ENCODE data around the gene TENM4. TPM values are rescaled to one million over a fixed set of nuclear protein-coding genes. Genes with fewer than 3 reads are reported as not detected.

Gene TENM4
- total and polyA plus RNA-seq, 2 of the 13 experiments (the other 11 are each of a cell fraction or from before 2014, with no cell fraction given) = not detected

GRCh38 chr11:78773077-78773476 lies 667.8 kb downstream of the TENM4 start (continued):
- TF ChIP-seq E2F2 (CRISPR knock-in tag; IDR thresholded peaks at IDR 0.05; ENCODE audit: borderline replicate concordance) = no peak
- TF ChIP-seq ZMYM4 (CRISPR knock-in tag; IDR thresholded peaks at IDR 0.05) = no peak
- no peak for TF ChIP-seq SAP130 (CRISPR knock-in tag; IDR thresholded peaks at IDR 0.05; ENCODE audit: low read depth)

GRCh38 chr11:78772186-78772585 lies 668.6 kb downstream of the TENM4 start:
- intact Hi-C loops (cut with micrococcal nuclease; ENCODE audit: unreplicated experiment) (no loop called here), in situ Hi-C loops (cut with HindIII; ENCODE audit: extremely low pct_ligation_motif_present, low pct_unique_long_range_greater_than_20kb) (no loop called here)
- BruUV-seq (replicated peaks) = no TSS peak
- DNase-seq (ENCODE audit: low spot score) (no peak), FAIRE-seq (no peak), ATAC-seq (no peak)
- Histone ChIP-seq H3K36me3 (replicated peaks in 1 of 2; ENCODE audit: control insufficient read depth in 1 of 2, insufficient read depth in 2 of 2, low read length in 2 of 2) (no peaks in the 10 kb centered on the region), H3K4me1 (ENCODE audit: insufficient read depth, low read length) (no peaks in the 10 kb centered on the region), H2AFZ (ENCODE audit: low read length) (no peak overlapping the region), H3K9me3 (ENCODE audit: low read length) (no peaks in the 10 kb centered on the region), H3K9ac (ENCODE audit: insufficient read depth, low read depth, low read length) (no peak overlapping the region), H3K27ac (ENCODE audit: extremely low read length, insufficient read depth, low read length) (no peak overlapping the region), H3K4me3 (replicated peaks in 1 of 3; ENCODE audit: insufficient read depth in 1 of 3, low read depth in 2 of 3, low read length in 3 of 3) (no peak overlapping the region), H3K79me2 (ENCODE audit: insufficient read depth, low read length) (no peaks in the 10 kb centered on the region), H4K20me1 (ENCODE audit: insufficient read depth, low read length) (no peaks in the 10 kb centered on the region), H3K4me2 (ENCODE audit: low read depth, low read length) (no peak overlapping the region), H3K27me3 (ENCODE audit: control insufficient read depth in 1 of 2, insufficient read depth in 2 of 2, low read length in 2 of 2) (peaks cover 0 to 4% of the 10 kb centered on the region in 2 experiments; a peak in 1 of 5 replicates)
- ChIA-PET CTCF (ENCODE audit: low intra/inter-chr PET ratio, low total read pairs) (no interaction called here), POLR2A (no interaction called here)
- 0% methylated on average over 3 of the region's 3 CpGs for WGBS (ENCODE audit: low lambda C conversion rate)
- TF ChIP-seq FIP1L1 (IDR thresholded peaks at IDR 0.05; ENCODE audit: borderline replicate concordance, insufficient read depth, low read depth, low read length) (no peak), PLSCR1 (CRISPR knock-in tag; IDR thresholded peaks at IDR 0.05; ENCODE audit: borderline replicate concordance) (no peak), ZNF333 (CRISPR knock-in tag; IDR thresholded peaks at IDR 0.05; ENCODE audit: borderline replicate concordance) (no peak), SNAPC4 (CRISPR knock-in tag; IDR thresholded peaks at IDR 0.05) (no peak), ZBTB2 (CRISPR knock-in tag; IDR thresholded peaks at IDR 0.05; ENCODE audit: low read depth) (no peak), NFKBIZ (CRISPR knock-in tag; IDR thresholded peaks at IDR 0.05) (no peak), RFXAP (CRISPR knock-in tag; IDR thresholded peaks at IDR 0.05; ENCODE audit: borderline replicate concordance) (no peak), ZNF414 (CRISPR knock-in tag; IDR thresholded peaks at IDR 0.05) (no peak), ZNF235 (CRISPR knock-in tag; IDR thresholded peaks at IDR 0.05; ENCODE audit: borderline replicate concordance) (no peak), MAZ (IDR thresholded peaks at IDR 0.05; ENCODE audit: borderline replicate concordance, low read depth, low read length) (no peak), MAZ (CRISPR knock-in tag; IDR thresholded peaks at IDR 0.05; ENCODE audit: low read depth) (no peak)

Measured in HepG2 (cell line).